Aorta (tissue), 5 donors: ENCODE measurements around the gene MIER2. TPM values are rescaled to one million over a fixed set of nuclear protein-coding genes. Genes with fewer than 3 reads are reported as not detected.

Experiments used
- ATAC-seq: fragments of 200-7000 bp; cut with Tn5 transposase; one replicate; pipeline ENCODE4 v1.9.1; 2022; ENCODE audit warnings: moderate library complexity; ENCODE audit not compliant: low FRiP score
- DNase-seq, 2 donors: peaks; one replicate each; pipeline ENCODE4 v3.0.0-alpha.2; 2020
- H3K27ac ChIP-seq, 2 donors: one replicate each; pipeline ENCODE4 v1.5.1; 2013; ENCODE audit warnings: low read length in 2 of 2, mild to moderate bottlenecking in 2 of 2, moderate library complexity in 2 of 2, control low read depth in 1 of 2, inconsistent platforms in 1 of 2, low read depth in 1 of 2
- H3K27me3 ChIP-seq, 2 donors: one replicate each; pipeline ENCODE4 v1.6.1; 2013; ENCODE audit warnings: control low read depth in 1 of 2, low read length in 1 of 2, mild to moderate bottlenecking in 1 of 2, moderate library complexity in 1 of 2; ENCODE audit not compliant: insufficient read depth in 2 of 2, control insufficient read depth in 1 of 2
- H3K36me3 ChIP-seq, 2 donors: one replicate each; pipeline ENCODE4 v1.6.1; 2013; ENCODE audit warnings: control low read depth in 1 of 2, low read length in 1 of 2, mild to moderate bottlenecking in 1 of 2; ENCODE audit not compliant: insufficient read depth in 2 of 2, control insufficient read depth in 1 of 2
- H3K4me1 ChIP-seq, 2 donors: one replicate each; pipeline ENCODE4 v1.6.1; 2013; ENCODE audit warnings: low read length in 2 of 2, control low read depth in 1 of 2, mild to moderate bottlenecking in 1 of 2, moderate library complexity in 1 of 2; ENCODE audit not compliant: insufficient read depth in 2 of 2, control insufficient read depth in 1 of 2
- H3K4me3 ChIP-seq, 2 donors: one replicate each; pipeline ENCODE4 v1.5.1; 2013; ENCODE audit warnings: low read length in 2 of 2, control low read depth in 1 of 2, mild to moderate bottlenecking in 1 of 2
- H3K9me3 ChIP-seq: one replicate; pipeline ENCODE4 v1.6.1; 2013; ENCODE audit warnings: mild to moderate bottlenecking, low read length; ENCODE audit not compliant: control insufficient read depth
- WGBS, 2 donors: extraction: QIAGEN DNeasy Blood & Tissue Kit; methylation state at CpG; one replicate each; pipeline ENCODE4 v1.1.7; 2013; 5-methylcytosine and 5-hydroxymethylcytosine counted together
- intact Hi-C, 2 donors: fragments of 100-400 bp; cut with DNase I; formaldehyde crosslinking; loops; one replicate each; pipeline versions ENCODE4 v1.14.2 to v1.15.0; 2022
- polyA plus RNA-seq, 2 donors: library from polyadenylated mRNA; stranded (reverse); fragments of 200-250 nt; gene quantifications; one replicate each; pipeline ENCODE4 v1.2.3, GENCODE V29; 2013
- total RNA-seq, 2 donors: library from RNA; stranded (reverse); fragmentation: NEBNext Ultra II Directional; extraction: Animal tissue kit (Norgen Biotek cat#: 25700); gene quantifications; one replicate each; pipeline ENCODE4 v1.2.1, GENCODE V29; 2021
- donor health status: healthy with polysubstance abuse.
- donor health status: Bipolar disorder and iron deficiency.
- donor health status: DM: no; HTN: no; CAD: no.
- donor health status: DM: no; HTN: no; CAD: no.
- donor health status: DM: yes; HTN: yes; CAD: no.

Gene MIER2
- total and polyA plus RNA-seq, 4 donors: 3.3 to 31.1 (median 17.7) TPM

- 78 to 82% methylated on average over 12 of the region's 12 CpGs for WGBS, 2 donors
- no peak for DNase-seq
Observed at GRCh38 chr19:341386-342127, 3.0 kb downstream of the MIER2 start.

GRCh38 chr19:340620-341385 lies 3.8 kb downstream of the MIER2 start:
- ATAC-seq: no peak
- no peaks in the 10 kb centered on the region for H3K36me3 ChIP-seq
- H3K27me3 ChIP-seq: no peaks in the 10 kb centered on the region
- H3K4me3 ChIP-seq: no peak overlapping the region
- intact Hi-C loops: loop anchor here in 1 of 2 donors (10.0 kb wide), 1 partner anchor 144 kb away; no protein-coding TSS in a partner anchor
- no peak overlapping the region for H3K27ac ChIP-seq
- H3K4me1 ChIP-seq: no peaks in the 10 kb centered on the region
- peak in 1 of 2 donors; percentile 57 for DNase-seq
- H3K9me3 ChIP-seq: no peaks in the 10 kb centered on the region
- 80 to 82% methylated on average over 15 of the region's 15 CpGs for WGBS, 2 donors

More at GRCh38 chr19:341386-342127, 3.0 kb downstream of the MIER2 start:
- H3K4me1 ChIP-seq: no peaks in the 10 kb centered on the region
- no peak for ATAC-seq
- intact Hi-C loops: loop anchor here in 1 of 2 donors (10.0 kb wide), 1 partner anchor 143 kb away; no protein-coding TSS in a partner anchor
- no peaks in the 10 kb centered on the region for H3K36me3 ChIP-seq
- H3K27ac ChIP-seq: no peak overlapping the region
- H3K27me3 ChIP-seq: no peaks in the 10 kb centered on the region
- no peak overlapping the region for H3K4me3 ChIP-seq
- no peaks in the 10 kb centered on the region for H3K9me3 ChIP-seq

- no peaks in the 10 kb centered on the region for H3K36me3 ChIP-seq
- H3K9me3 ChIP-seq: no peaks in the 10 kb centered on the region
- H3K4me1 ChIP-seq: no peaks in the 10 kb centered on the region
- no peaks in the 10 kb centered on the region for H3K27me3 ChIP-seq
- ATAC-seq: no peak
- intact Hi-C loops: no loop called here
- no peak overlapping the region for H3K27ac ChIP-seq
- H3K4me3 ChIP-seq: no peak overlapping the region
- 91 to 96% methylated on average over 10 of the region's 10 CpGs for WGBS, 2 donors
- no peak for DNase-seq
Observed at GRCh38 chr19:339262-339887, 5.2 kb downstream of the MIER2 start.

DNA sequence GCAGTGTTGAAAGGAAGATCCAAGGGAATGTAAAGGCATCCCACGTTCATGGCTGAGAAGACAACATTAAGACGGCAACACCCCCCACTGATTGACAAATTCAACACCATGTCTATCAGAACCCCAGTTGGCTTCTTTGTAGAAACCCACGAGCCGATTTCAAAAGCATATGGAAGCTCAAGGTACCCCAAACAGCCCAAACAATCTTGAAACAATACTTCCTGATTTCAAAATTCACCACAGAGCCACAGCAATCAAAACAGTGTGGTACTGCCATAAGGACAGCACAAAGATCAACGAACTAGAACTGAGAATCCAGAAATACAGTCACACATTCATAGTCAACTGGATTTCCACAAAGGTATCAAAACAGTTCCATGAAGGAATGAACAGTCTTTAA lies 6.2 kb downstream of the MIER2 start:
- no peak overlapping the region for H3K4me3 ChIP-seq
- H3K9me3 ChIP-seq: no peaks in the 10 kb centered on the region
- no peaks in the 10 kb centered on the region for H3K27me3 ChIP-seq
- no peaks in the 10 kb centered on the region for H3K36me3 ChIP-seq
- no peak overlapping the region for H3K27ac ChIP-seq
- no peak for DNase-seq
- no peak for ATAC-seq
- no peaks in the 10 kb centered on the region for H3K4me1 ChIP-seq
- intact Hi-C loops: no loop called here
- 89 to 94% methylated on average over 5 of the region's 5 CpGs for WGBS, 2 donors

- Histone ChIP-seq H3K27me3 (no peaks in the 10 kb centered on the region), H3K9me3 (no peaks in the 10 kb centered on the region), H3K4me3 (no peak overlapping the region), H3K36me3 (no peaks in the 10 kb centered on the region), H3K4me1 (no peaks in the 10 kb centered on the region), H3K27ac (no peak overlapping the region)
- intact Hi-C loops: no loop called here
- peak in 1 of 2 donors; percentile 74 for DNase-seq
- peak; percentile 29 for ATAC-seq
- WGBS, 2 donors: 59 to 68% methylated on average over 20 of the region's 20 CpGs
Observed at GRCh38 chr19:336067-336614, 8.5 kb downstream of the MIER2 start.

GRCh38 chr19:335486-336066 lies 9.0 kb downstream of the MIER2 start:
- Histone ChIP-seq H3K27me3 (no peaks in the 10 kb centered on the region), H3K27ac (no peak overlapping the region), H3K4me3 (no peak overlapping the region), H3K36me3 (peaks cover 0 to 2% of the 10 kb centered on the region in 2 donors), H3K4me1 (no peaks in the 10 kb centered on the region), H3K9me3 (no peaks in the 10 kb centered on the region)
- DNase-seq (peak in 1 of 2 donors; percentile 64), ATAC-seq (peak; percentile 29)
- 91 to 92% methylated on average over 21 of the region's 21 CpGs for WGBS, 2 donors
- intact Hi-C loops: no loop called here

DNA sequence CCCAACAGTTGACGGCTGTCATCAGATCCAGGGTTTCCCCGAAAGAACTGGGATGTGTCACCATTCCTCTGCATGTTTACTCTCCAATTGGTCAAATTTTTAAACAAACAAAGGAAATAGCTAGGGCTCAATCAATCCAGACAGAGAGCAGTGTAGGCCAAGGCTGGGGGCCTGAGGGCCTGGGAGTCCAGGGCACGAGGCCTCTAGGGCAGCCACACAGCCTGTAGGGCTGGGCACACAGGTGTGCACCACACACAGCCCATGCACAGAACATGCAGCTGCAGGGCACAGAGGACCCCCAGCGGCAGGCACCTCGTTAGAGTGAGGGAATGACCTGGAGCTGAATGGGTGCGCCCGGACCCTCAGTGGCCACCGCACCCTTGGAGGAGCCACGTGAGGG lies 9.5 kb downstream of the MIER2 start:
- Histone ChIP-seq H3K27me3 (no peaks in the 10 kb centered on the region), H3K4me1 (no peaks in the 10 kb centered on the region), H3K4me3 (no peak overlapping the region), H3K36me3 (peaks cover 0 to 3% of the 10 kb centered on the region in 2 donors), H3K27ac (no peak overlapping the region), H3K9me3 (no peaks in the 10 kb centered on the region)
- 78 to 84% methylated on average over 9 of the region's 9 CpGs for WGBS, 2 donors
- DNase-seq: no peak
- no peak for ATAC-seq
- intact Hi-C loops: no loop called here

DNA sequence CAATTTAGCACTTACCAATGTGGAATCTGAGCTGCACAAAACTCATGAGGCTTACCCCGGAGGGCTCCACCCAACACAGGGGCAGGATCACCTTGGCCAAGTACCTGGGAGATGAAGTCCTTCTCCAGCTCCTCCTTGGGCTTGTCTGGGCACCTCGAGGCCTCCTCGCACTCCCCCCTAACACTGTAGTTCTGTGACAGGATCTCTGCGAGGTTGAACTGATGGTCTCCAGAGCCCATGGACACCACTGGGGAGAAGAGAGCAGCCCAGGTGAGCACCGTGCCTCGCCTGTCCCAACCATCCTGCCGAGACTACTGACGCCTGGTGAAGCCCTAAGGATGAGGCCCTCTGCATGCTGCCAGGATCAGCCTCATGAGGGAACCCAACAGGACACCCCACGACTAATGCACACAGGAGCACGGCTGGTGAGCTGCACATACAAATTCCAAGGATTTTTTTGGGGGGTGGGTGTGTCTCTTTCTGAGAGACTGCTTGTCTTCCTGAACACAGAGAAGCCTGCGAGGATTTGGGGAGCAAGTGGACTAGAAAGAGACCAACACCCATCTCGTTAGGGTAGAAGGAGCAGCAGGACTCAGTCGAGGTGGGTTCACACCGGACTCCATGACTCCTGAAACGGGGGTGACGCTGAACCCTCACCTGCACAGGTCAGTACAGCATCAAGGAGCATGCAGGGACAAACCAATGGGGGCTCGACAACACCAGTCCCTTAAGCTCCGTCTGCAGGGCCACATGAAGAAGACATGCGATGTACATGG lies 10.1 kb downstream of the MIER2 start:
- ATAC-seq (peak; percentile 15), DNase-seq (peak in 1 of 2 donors; percentile 55)
- WGBS, 2 donors: 90 to 92% methylated on average over 19 of the region's 19 CpGs
- Histone ChIP-seq H3K27ac (no peak overlapping the region), H3K4me1 (no peaks in the 10 kb centered on the region), H3K9me3 (no peaks in the 10 kb centered on the region), H3K27me3 (no peaks in the 10 kb centered on the region), H3K36me3 (peaks cover 2 to 3% of the 10 kb centered on the region in 2 donors), H3K4me3 (no peak overlapping the region)
- intact Hi-C loops: no loop called here
